DOHH2 (cell line): ENCODE measurements around the gene ZNF213.

ENCODE experiments used
- H3F3A ChIP-seq: fragments of 200-600 bp; sonication (generic), shearing (Covaris generic); 2 replicates; pipeline ENCODE4 v1.6.0; 2016; ENCODE audit warnings: antibody characterized with exemption, mild to moderate bottlenecking; ENCODE audit not compliant: control insufficient read depth, insufficient read depth
- H3K27ac ChIP-seq: fragments of 200-600 bp; sonication (generic); 2 replicates; pipeline ENCODE4 v1.5.1; 2014; ENCODE audit warnings: low read depth, mild to moderate bottlenecking, low read length, moderate library complexity
- H3K27me3 ChIP-seq: fragments of 200-600 bp; sonication (generic); 2 replicates; pipeline ENCODE4 v1.6.1; 2014; ENCODE audit warnings: mild to moderate bottlenecking, low read length, mixed read lengths; ENCODE audit not compliant: control insufficient read depth
- H3K36me3 ChIP-seq: fragments of 200-600 bp; sonication (generic); 2 replicates; pipeline ENCODE4 v1.6.1; 2014; ENCODE audit warnings: mild to moderate bottlenecking, low read length, moderate library complexity, mixed read lengths; ENCODE audit not compliant: control insufficient read depth
- H3K4me1 ChIP-seq: fragments of 200-600 bp; sonication (generic); 2 replicates; pipeline ENCODE4 v1.6.1; 2014; ENCODE audit warnings: mild to moderate bottlenecking, low read length, mixed read lengths; ENCODE audit not compliant: control insufficient read depth
- H3K4me2 ChIP-seq: fragments of 200-600 bp; sonication (generic); 2 replicates; pipeline ENCODE4 v1.6.0; 2014; ENCODE audit warnings: mild to moderate bottlenecking, low read length, moderate library complexity
- H3K4me3 ChIP-seq: fragments of 200-600 bp; sonication (generic); 2 replicates; pipeline ENCODE4 v1.5.1; 2014; ENCODE audit warnings: mild to moderate bottlenecking, low read length, mixed read lengths
- H3K79me2 ChIP-seq: fragments of 200-600 bp; sonication (generic); 2 replicates; pipeline ENCODE4 v1.6.1; 2014; ENCODE audit warnings: mild to moderate bottlenecking, low read length, mixed read lengths; ENCODE audit not compliant: control insufficient read depth
- H3K9me2 ChIP-seq: fragments of 200-600 bp; sonication (generic); replicated peaks from 2 replicates; pipeline ENCODE4 v1.6.1; 2014; ENCODE audit warnings: mild to moderate bottlenecking, low read length, mixed read lengths; ENCODE audit not compliant: control insufficient read depth
- H3K9me3 ChIP-seq: fragments of 200-600 bp; sonication (generic); 2 replicates; pipeline ENCODE4 v1.6.1; 2014; ENCODE audit warnings: antibody characterized with exemption, low read length, mixed read lengths; ENCODE audit not compliant: control insufficient read depth, insufficient read depth
- H4K20me1 ChIP-seq: fragments of 200-600 bp; sonication (generic); 2 replicates; pipeline ENCODE4 v1.6.0; 2014; ENCODE audit warnings: low read depth, mild to moderate bottlenecking, antibody characterized with exemption, low read length, moderate library complexity; ENCODE audit not compliant: control insufficient read depth, insufficient read depth
- CTCF ChIP-seq: fragments of 200-600 bp; sonication (generic); IDR thresholded peaks from one replicate; pipeline ENCODE4 v1.5.1; 2014; ENCODE audit warnings: antibody characterized with exemption, mild to moderate bottlenecking, low read depth, low read length; ENCODE audit not compliant: poor library complexity, severe bottlenecking
- EZH2phosphoT487 ChIP-seq: fragments of 200-600 bp; sonication (generic); IDR thresholded peaks from 2 replicates; pipeline ENCODE4 v1.6.1; 2017; ENCODE audit warnings: borderline replicate concordance, mild to moderate bottlenecking, antibody characterized with exemption, low read length, moderate library complexity, mixed read lengths

The ZNF213 gene

GRCh38 chr16:3158026-3158509 is 23.2 kb downstream of the ZNF213 start:
- peak overlapping the region; percentile 91 for H3K4me3 ChIP-seq
- peaks cover 19% of the 10 kb centered on the region for H3F3A ChIP-seq
- no peaks in the 10 kb centered on the region for H3K36me3 ChIP-seq
- H3K27me3 ChIP-seq: peaks cover 29% of the 10 kb centered on the region
- no peak overlapping the region for H3K27ac ChIP-seq
- no peaks in the 10 kb centered on the region for H3K9me2 ChIP-seq
- peak overlapping the region; percentile 92 for H3K4me2 ChIP-seq
- no peaks in the 10 kb centered on the region for H3K79me2 ChIP-seq
- H4K20me1 ChIP-seq: no peaks in the 10 kb centered on the region
- peaks cover 30% of the 10 kb centered on the region for H3K4me1 ChIP-seq
- TF ChIP-seq EZH2phosphoT487 (no peak), CTCF (no peak)
- H3K9me3 ChIP-seq: no peaks in the 10 kb centered on the region

GRCh38 chr16:3158510-3159314 is 23.9 kb downstream of the ZNF213 start:
- Histone ChIP-seq H3K9me2 (no peaks in the 10 kb centered on the region), H3K4me1 (peaks cover 30% of the 10 kb centered on the region), H3K27me3 (peaks cover 29% of the 10 kb centered on the region), H3K4me3 (peak overlapping the region; percentile 91), H3K4me2 (peak overlapping the region; percentile 92), H3F3A (peaks cover 16% of the 10 kb centered on the region), H3K9me3 (no peaks in the 10 kb centered on the region), H3K36me3 (no peaks in the 10 kb centered on the region), H3K27ac (peak overlapping the region; percentile 16; the same call in 1 of the 2 replicates), H3K79me2 (no peaks in the 10 kb centered on the region), H4K20me1 (no peaks in the 10 kb centered on the region)
- no peak for TF ChIP-seq CTCF
- no peak for TF ChIP-seq EZH2phosphoT487

GRCh38 chr16:3161235-3162018 is 26.6 kb downstream of the ZNF213 start:
- H3K4me3 ChIP-seq: no peak overlapping the region
- no peaks in the 10 kb centered on the region for H4K20me1 ChIP-seq
- no peaks in the 10 kb centered on the region for H3K79me2 ChIP-seq
- H3K4me1 ChIP-seq: peaks cover 36% of the 10 kb centered on the region
- H3K27me3 ChIP-seq: peaks cover 21% of the 10 kb centered on the region
- no peaks in the 10 kb centered on the region for H3K36me3 ChIP-seq
- TF ChIP-seq CTCF: no peak
- no peak for TF ChIP-seq EZH2phosphoT487
- 0 out of 2 replicates have a peak overlapping the region, but pooled peaks have one; percentile 19 for H3K4me2 ChIP-seq
- H3F3A ChIP-seq: peaks cover under 1% of the 10 kb centered on the region; the same call in 1 of the 2 replicates
- H3K9me2 ChIP-seq: no peaks in the 10 kb centered on the region
- no peaks in the 10 kb centered on the region for H3K9me3 ChIP-seq
- H3K27ac ChIP-seq: no peak overlapping the region
